ENCODE measurements around the gene VWA2. TPM values are rescaled to one million over a fixed set of nuclear protein-coding genes. Genes with fewer than 3 reads are reported as not detected.

VWA2 gene
- total and polyA plus RNA-seq, 2 donors (not counting 1 experiment from before 2014, with no cell fraction given), result not detected

GRCh38 chr10:114242235-114242634, 3.2 kb downstream of the VWA2 start:
- H3K36me3 ChIP-seq (replicated peaks in 1 of 2; ENCODE audit: control extremely low read depth in 1 of 2, control insufficient read depth in 1 of 2, extremely low read depth in 1 of 2, insufficient read depth in 2 of 2, low read length in 1 of 2), result no peaks in the 10 kb centered on the region
- H2AFZ ChIP-seq (ENCODE audit: insufficient read depth, low read depth, low read length, poor library complexity, severe bottlenecking), result no peak overlapping the region
- no peaks in the 10 kb centered on the region for H3K9me3 Mint-ChIP-seq (ENCODE audit: insufficient read depth)
- peaks cover 55% of the 10 kb centered on the region for H3K27me3 Mint-ChIP-seq
- POLR2A ChIA-PET, result no interaction called here
- CTCF ChIA-PET, result no interaction called here
- no peak overlapping the region for H3K9ac ChIP-seq (ENCODE audit: low read length)
- DNase-seq (no peak), ATAC-seq (ENCODE audit: low read depth) (no peak)
- WGBS (ENCODE audit: insufficient coverage), result 95% methylated on average over 9 of the region's 9 CpGs
- no peak overlapping the region for H3K4me3 ChIP-seq (ENCODE audit: control extremely low read depth in 1 of 5, extremely low read depth in 1 of 5, insufficient read depth in 1 of 5, low read depth in 2 of 5, low read length in 4 of 5)
- no peak for TF ChIP-seq CTCF (IDR thresholded peaks at IDR 0.05)
- TF ChIP-seq EZH2 (IDR thresholded peaks at IDR 0.05; ENCODE audit: borderline replicate concordance, insufficient read depth, low read depth, low read length, poor library complexity, severe bottlenecking), result no peak
- intact Hi-C loops (cut with micrococcal nuclease), result no loop called here
- H3K4me2 ChIP-seq (replicated peaks; ENCODE audit: low read depth, low read length, poor library complexity, severe bottlenecking), result no peak overlapping the region
- peaks cover 0 to 39% (median 18%) of the 10 kb centered on the region in 4 experiments for H3K27me3 ChIP-seq (replicated peaks in 1 of 4; ENCODE audit: control extremely low read depth in 1 of 4, control insufficient read depth in 3 of 4, insufficient read depth in 4 of 4, low read length in 3 of 4)
- no peaks in the 10 kb centered on the region for H4K20me1 ChIP-seq (ENCODE audit: control insufficient read depth, insufficient read depth, low read length, poor library complexity, severe bottlenecking)
- H3K4me3 Mint-ChIP-seq, result no peak overlapping the region
- H3K27ac Mint-ChIP-seq, result no peak overlapping the region
- peaks cover 10% of the 10 kb centered on the region in 2 donors for H3K4me1 ChIP-seq (ENCODE audit: control insufficient read depth in 2 of 2, insufficient read depth in 2 of 2, low read length in 2 of 2)
- no peaks in the 10 kb centered on the region for H3K79me2 ChIP-seq (ENCODE audit: control insufficient read depth, insufficient read depth, low read length)
- H3K4me1 Mint-ChIP-seq, result peaks cover 11% of the 10 kb centered on the region
- H3K27ac ChIP-seq (ENCODE audit: low read length in 2 of 2), result no peak overlapping the region
- H3K9me3 ChIP-seq (ENCODE audit: control extremely low read depth in 1 of 3, control insufficient read depth in 2 of 3, insufficient read depth in 1 of 3, low read length in 2 of 3), result no peaks in the 10 kb centered on the region

DNA sequence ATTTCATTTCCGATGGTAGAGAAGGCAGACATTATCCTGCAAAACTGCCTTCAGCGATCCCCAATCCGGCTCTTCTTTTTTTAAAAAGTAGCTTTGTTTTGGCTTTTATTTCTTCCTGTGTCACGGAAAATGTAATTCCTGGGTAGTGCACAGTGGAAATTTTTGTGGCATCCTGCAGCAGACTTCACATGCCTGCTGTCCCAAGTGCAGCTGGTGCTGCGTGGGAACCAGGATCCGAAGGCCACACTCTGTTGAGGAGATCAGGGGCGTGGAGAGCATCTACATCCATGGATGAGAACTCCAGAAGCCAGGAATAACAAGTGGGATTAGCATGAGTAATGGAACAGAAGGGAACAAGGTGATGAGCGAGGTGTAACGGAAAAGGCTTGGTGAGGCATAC, 4.6 kb downstream of the VWA2 start:
- Histone ChIP-seq H3K9ac (ENCODE audit: low read length) (no peak overlapping the region), H3K36me3 (replicated peaks in 1 of 2; ENCODE audit: control extremely low read depth in 1 of 2, control insufficient read depth in 1 of 2, extremely low read depth in 1 of 2, insufficient read depth in 2 of 2, low read length in 1 of 2) (no peaks in the 10 kb centered on the region), H3K4me3 (ENCODE audit: control extremely low read depth in 1 of 5, extremely low read depth in 1 of 5, insufficient read depth in 1 of 5, low read depth in 2 of 5, low read length in 4 of 5) (no peak overlapping the region), H3K27ac (ENCODE audit: low read length in 2 of 2) (no peak overlapping the region), H4K20me1 (ENCODE audit: control insufficient read depth, insufficient read depth, low read length, poor library complexity, severe bottlenecking) (no peaks in the 10 kb centered on the region), H2AFZ (ENCODE audit: insufficient read depth, low read depth, low read length, poor library complexity, severe bottlenecking) (no peak overlapping the region), H3K4me1 (ENCODE audit: control insufficient read depth in 2 of 2, insufficient read depth in 2 of 2, low read length in 2 of 2) (peaks cover 6 to 10% of the 10 kb centered on the region in 2 donors), H3K79me2 (ENCODE audit: control insufficient read depth, insufficient read depth, low read length) (no peaks in the 10 kb centered on the region), H3K9me3 (ENCODE audit: control extremely low read depth in 1 of 3, control insufficient read depth in 2 of 3, insufficient read depth in 1 of 3, low read length in 2 of 3) (no peaks in the 10 kb centered on the region), H3K4me2 (replicated peaks; ENCODE audit: low read depth, low read length, poor library complexity, severe bottlenecking) (no peak overlapping the region), H3K27me3 (replicated peaks in 1 of 4; ENCODE audit: control extremely low read depth in 1 of 4, control insufficient read depth in 3 of 4, insufficient read depth in 4 of 4, low read length in 3 of 4) (peaks cover 0 to 33% (median 10%) of the 10 kb centered on the region in 4 experiments)
- TF ChIP-seq CTCF (IDR thresholded peaks at IDR 0.05) (no peak), EZH2 (IDR thresholded peaks at IDR 0.05; ENCODE audit: borderline replicate concordance, insufficient read depth, low read depth, low read length, poor library complexity, severe bottlenecking) (no peak)
- ChIA-PET CTCF (no interaction called here), POLR2A (no interaction called here)
- intact Hi-C loops (cut with micrococcal nuclease), result no loop called here
- 82% methylated on average over 6 of the region's 9 CpGs for WGBS (ENCODE audit: insufficient coverage)
- ATAC-seq (ENCODE audit: low read depth) (no peak), DNase-seq (no peak)
- Mint-ChIP-seq H3K27me3 (peaks cover 53% of the 10 kb centered on the region), H3K4me1 (peaks cover 6% of the 10 kb centered on the region), H3K27ac (no peak overlapping the region), H3K9me3 (ENCODE audit: insufficient read depth) (no peaks in the 10 kb centered on the region), H3K4me3 (no peak overlapping the region)

Measured in B cell (primary cell).